22Rv1 (cell line): ENCODE measurements around the gene ASB3.

ENCODE experiments used
- CTCF ChIP-seq: fragments of 450-650 bp; IDR thresholded peaks from 2 replicates; pipeline ENCODE4 v1.5.1; 2017; ENCODE audit warnings: mild to moderate bottlenecking
- ZFX ChIP-seq: fragments of 450-650 bp; IDR thresholded peaks from 2 replicates; pipeline ENCODE4 v1.6.1; 2017; ENCODE audit warnings: antibody characterized with exemption, borderline replicate concordance

GRCh38 chr2:53787614-53788289, 999 bp upstream of the ASB3 start:
- no peak for TF ChIP-seq CTCF
- TF ChIP-seq ZFX: no peak
